ENCODE results near the gene CX3CL1.
"Not testable (repeated sequence)": the region's sequence is repeated elsewhere in the genome, so short reads cannot be mapped to it uniquely, and the experiment has no call there.

Gene CX3CL1

DNA sequence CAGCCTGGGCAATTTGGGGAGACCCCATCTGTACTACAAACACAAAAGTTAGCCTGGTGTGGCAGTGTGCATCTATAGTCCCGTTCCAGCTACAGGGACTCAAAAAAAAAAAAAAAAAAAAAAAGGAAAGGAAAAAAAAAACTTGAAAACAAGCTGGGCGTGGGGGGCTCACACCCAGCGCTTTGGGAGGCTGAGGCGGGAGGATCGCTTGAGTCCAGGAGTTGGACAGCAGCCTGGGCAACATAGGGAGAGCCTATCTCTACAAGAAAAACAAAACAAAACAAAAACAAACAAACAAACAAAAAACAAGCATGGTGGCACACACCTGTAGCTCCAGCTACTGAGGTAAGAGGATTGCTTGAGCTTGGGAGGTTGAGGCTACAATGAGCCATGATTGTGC is 19.4 kb downstream of the CX3CL1 start:
- no peaks in the 10 kb centered on the region for H3K27me3 ChIP-seq
- peaks cover 0 to 25% (median 5%) of the 10 kb centered on the region in 4 donors for H3K4me1 ChIP-seq
- no peaks in the 10 kb centered on the region for H3K9me3 ChIP-seq
- no peaks in the 10 kb centered on the region for H3K36me3 ChIP-seq
- DNase-seq, result no peak
- H3K27ac ChIP-seq, result no peak overlapping the region
- TF ChIP-seq, protein P1, sequence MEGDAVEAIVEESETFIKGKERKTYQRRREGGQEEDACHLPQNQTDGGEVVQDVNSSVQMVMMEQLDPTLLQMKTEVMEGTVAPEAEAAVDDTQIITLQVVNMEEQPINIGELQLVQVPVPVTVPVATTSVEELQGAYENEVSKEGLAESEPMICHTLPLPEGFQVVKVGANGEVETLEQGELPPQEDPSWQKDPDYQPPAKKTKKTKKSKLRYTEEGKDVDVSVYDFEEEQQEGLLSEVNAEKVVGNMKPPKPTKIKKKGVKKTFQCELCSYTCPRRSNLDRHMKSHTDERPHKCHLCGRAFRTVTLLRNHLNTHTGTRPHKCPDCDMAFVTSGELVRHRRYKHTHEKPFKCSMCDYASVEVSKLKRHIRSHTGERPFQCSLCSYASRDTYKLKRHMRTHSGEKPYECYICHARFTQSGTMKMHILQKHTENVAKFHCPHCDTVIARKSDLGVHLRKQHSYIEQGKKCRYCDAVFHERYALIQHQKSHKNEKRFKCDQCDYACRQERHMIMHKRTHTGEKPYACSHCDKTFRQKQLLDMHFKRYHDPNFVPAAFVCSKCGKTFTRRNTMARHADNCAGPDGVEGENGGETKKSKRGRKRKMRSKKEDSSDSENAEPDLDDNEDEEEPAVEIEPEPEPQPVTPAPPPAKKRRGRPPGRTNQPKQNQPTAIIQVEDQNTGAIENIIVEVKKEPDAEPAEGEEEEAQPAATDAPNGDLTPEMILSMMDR (IDR thresholded peaks at IDR 0.05), result no peak
- H3K4me3 ChIP-seq, result no peak overlapping the region
- intact Hi-C loops (cut with DNase I; ENCODE audit: low total_unique reads), result no loop called here

GRCh38 chr16:57392694-57393093 is 20.4 kb downstream of the CX3CL1 start:
- no peak overlapping the region for H3K27ac ChIP-seq
- no peak for DNase-seq
- TF ChIP-seq, protein P1 (IDR thresholded peaks at IDR 0.05), result no peak

DNA sequence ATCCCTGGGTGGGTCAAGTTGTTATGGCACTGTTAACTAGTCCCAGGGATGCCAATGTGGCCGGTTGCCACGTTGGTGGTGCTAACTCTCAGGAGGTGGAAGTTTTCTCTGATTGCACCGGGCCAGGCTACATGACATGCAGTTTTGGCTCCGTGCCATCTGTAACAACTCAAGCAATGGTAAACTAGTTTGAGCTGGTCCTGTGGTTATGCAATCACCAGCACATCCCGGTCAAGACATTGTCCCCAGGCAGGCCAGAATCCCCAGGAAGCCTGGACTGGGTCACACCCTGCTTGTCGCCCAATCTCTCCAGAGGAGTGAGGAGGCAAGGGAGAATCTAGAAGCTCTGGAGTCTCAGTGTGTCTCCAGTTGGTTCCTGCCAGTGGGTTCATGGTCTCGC is 22.2 kb downstream of the CX3CL1 start:
- Histone ChIP-seq H3K27ac (no peak overlapping the region), H3K4me1 (peaks cover 0 to 17% (median 3%) of the 10 kb centered on the region in 4 donors), H3K4me3 (no peak overlapping the region), H3K27me3 (no peaks in the 10 kb centered on the region), H3K36me3 (no peaks in the 10 kb centered on the region), H3K9me3 (no peaks in the 10 kb centered on the region)
- DNase-seq, result no peak
- intact Hi-C loops (cut with DNase I; ENCODE audit: low total_unique reads), result no loop called here
- TF ChIP-seq, protein P1 (IDR thresholded peaks at IDR 0.05), result no peak

More at GRCh38 chr16:57392694-57393093, 20.4 kb downstream of the CX3CL1 start:
- no peaks in the 10 kb centered on the region for H3K36me3 ChIP-seq
- H3K4me3 ChIP-seq, result no peak overlapping the region
- H3K27me3 ChIP-seq, result no peaks in the 10 kb centered on the region
- intact Hi-C loops (cut with DNase I; ENCODE audit: low total_unique reads), result no loop called here
- peaks cover 0 to 17% (median 3%) of the 10 kb centered on the region in 4 donors for H3K4me1 ChIP-seq
- H3K9me3 ChIP-seq, result no peaks in the 10 kb centered on the region

DNA sequence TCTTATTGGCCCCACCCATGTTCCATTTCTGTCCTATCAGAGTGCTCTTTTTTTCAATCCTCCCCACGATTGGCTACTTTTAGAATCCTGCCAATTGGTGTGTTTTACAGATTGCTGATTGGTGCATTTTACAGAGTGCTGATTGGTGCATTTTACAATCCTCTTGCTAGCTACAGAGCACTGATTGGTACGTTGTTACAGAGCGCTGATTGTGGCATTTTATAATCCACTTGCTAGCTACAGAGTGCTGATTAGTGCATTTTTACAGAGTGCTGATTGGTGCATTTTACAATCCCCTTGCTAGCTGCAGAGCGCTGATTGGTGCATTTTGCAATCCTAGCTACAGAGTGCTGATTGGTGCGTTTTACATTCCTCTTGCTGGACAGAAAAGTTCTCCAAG is 22.7 kb downstream of the CX3CL1 start:
- Histone ChIP-seq H3K27ac (no peak overlapping the region), H3K4me3 (no peak overlapping the region), H3K9me3 (no peaks in the 10 kb centered on the region), H3K27me3 (no peaks in the 10 kb centered on the region), H3K36me3 (no peaks in the 10 kb centered on the region), H3K4me1 (peaks cover 0 to 17% (median 3%) of the 10 kb centered on the region in 4 donors)
- intact Hi-C loops (cut with DNase I; ENCODE audit: low total_unique reads), result no loop called here
- no peak for DNase-seq
- TF ChIP-seq, protein P1 (IDR thresholded peaks at IDR 0.05), result no peak

GRCh38 chr16:57396786-57397185 is 24.5 kb downstream of the CX3CL1 start:
- intact Hi-C loops (cut with DNase I; ENCODE audit: low total_unique reads), result no loop called here
- DNase-seq, result no peak
- Histone ChIP-seq H3K9me3 (no peaks in the 10 kb centered on the region), H3K4me3 (no peak overlapping the region), H3K27ac (no peak overlapping the region), H3K36me3 (no peaks in the 10 kb centered on the region), H3K27me3 (no peaks in the 10 kb centered on the region), H3K4me1 (peaks cover 0 to 10% (median 0%) of the 10 kb centered on the region in 4 donors)
- TF ChIP-seq, protein P1 (IDR thresholded peaks at IDR 0.05), result no peak

DNA sequence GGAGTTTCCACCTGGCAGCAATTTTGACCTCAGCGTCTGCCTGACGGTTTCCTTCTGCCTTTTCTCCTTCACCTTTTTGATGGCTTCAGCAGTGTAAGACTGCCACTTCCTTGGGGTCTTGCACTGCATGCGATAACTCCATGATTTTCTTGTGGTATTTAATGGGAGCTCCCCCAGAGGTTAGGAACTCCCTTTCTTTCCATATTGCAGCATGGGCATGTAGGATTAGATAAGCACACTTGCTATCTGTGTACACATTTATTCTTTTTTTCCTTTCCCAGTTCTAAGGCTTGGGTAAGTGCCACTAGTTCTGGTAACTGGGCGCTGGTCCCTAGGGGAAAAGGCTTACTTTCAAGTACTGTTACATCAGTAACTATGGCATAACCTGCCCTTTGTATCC is 25.2 kb downstream of the CX3CL1 start:
- intact Hi-C loops (cut with DNase I; ENCODE audit: low total_unique reads); H3K4me1 ChIP-seq; H3K4me3 ChIP-seq; H3K9me3 ChIP-seq; H3K27ac ChIP-seq; H3K27me3 ChIP-seq; H3K36me3 ChIP-seq; DNase-seq: not testable (repeated sequence)

Measured in tibial artery (tissue), 4 donors.